ENCODE results near the gene SLC29A3.

Gene SLC29A3

GRCh38 chr10:71303569-71303907 lies 15.5 kb upstream of the SLC29A3 start:
- no peak for TF ChIP-seq CTCF (IDR thresholded peaks at IDR 0.05; ENCODE audit: extremely low read depth, missing control alignments)
- DNase-seq (ENCODE audit: low spot score): no peak

DNA sequence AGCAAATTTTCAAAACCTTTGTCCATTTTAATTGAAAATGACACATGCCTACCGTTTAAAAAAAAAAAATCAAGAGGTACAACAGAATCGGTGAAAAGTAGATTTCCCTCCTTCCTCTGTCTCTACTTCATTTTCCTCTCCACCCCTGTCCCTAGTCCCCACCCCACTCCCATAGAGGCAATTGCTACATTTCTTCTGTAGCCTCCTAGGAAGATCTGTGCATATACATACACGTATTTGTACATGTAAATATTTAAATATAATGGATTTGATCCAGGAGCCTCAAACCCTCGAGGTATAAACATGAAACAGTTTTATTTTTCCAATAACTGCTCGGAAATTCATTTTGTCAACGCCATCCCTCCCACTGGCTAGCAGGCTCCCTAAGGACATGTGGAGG lies 14.1 kb upstream of the SLC29A3 start:
- no peak for DNase-seq (ENCODE audit: low spot score)
- no peak for TF ChIP-seq CTCF (IDR thresholded peaks at IDR 0.05; ENCODE audit: extremely low read depth, missing control alignments)

GRCh38 chr10:71306979-71307378 lies 12.1 kb upstream of the SLC29A3 start:
- no peak for TF ChIP-seq CTCF (IDR thresholded peaks at IDR 0.05; ENCODE audit: extremely low read depth, missing control alignments)
- DNase-seq (ENCODE audit: low spot score): no peak

- no peak for TF ChIP-seq CTCF (IDR thresholded peaks at IDR 0.05; ENCODE audit: extremely low read depth, missing control alignments)
- DNase-seq (ENCODE audit: low spot score): no peak
Observed at GRCh38 chr10:71307469-71308085, 11.5 kb upstream of the SLC29A3 start.

GRCh38 chr10:71308244-71308643 lies 10.8 kb upstream of the SLC29A3 start:
- no peak for TF ChIP-seq CTCF (IDR thresholded peaks at IDR 0.05; ENCODE audit: extremely low read depth, missing control alignments)
- DNase-seq (ENCODE audit: low spot score): no peak

GRCh38 chr10:71308985-71309384 lies 10.1 kb upstream of the SLC29A3 start:
- TF ChIP-seq CTCF (IDR thresholded peaks at IDR 0.05; ENCODE audit: extremely low read depth, missing control alignments): no peak
- no peak for DNase-seq (ENCODE audit: low spot score)

GRCh38 chr10:71309919-71310318 lies 9.1 kb upstream of the SLC29A3 start:
- DNase-seq (ENCODE audit: low spot score): peak; percentile 42
- TF ChIP-seq CTCF (IDR thresholded peaks at IDR 0.05; ENCODE audit: extremely low read depth, missing control alignments): no peak

Data from GM20000 (cell line).